HG02943 (cell line): ENCODE measurements around the gene PER1.
"Not testable (repeated sequence)": the region's sequence is repeated elsewhere in the genome, so short reads cannot be mapped to it uniquely, and the experiment has no call there.

Source experiments
- ATAC-seq: cut with Tn5 transposase; IDR thresholded peaks from one replicate; pipeline ENCODE4 v1.9.1; 2021; ENCODE audit warnings: mild to moderate bottlenecking, low read depth, moderate library complexity; ENCODE audit not compliant: unreplicated experiment

PER1 gene

DNA sequence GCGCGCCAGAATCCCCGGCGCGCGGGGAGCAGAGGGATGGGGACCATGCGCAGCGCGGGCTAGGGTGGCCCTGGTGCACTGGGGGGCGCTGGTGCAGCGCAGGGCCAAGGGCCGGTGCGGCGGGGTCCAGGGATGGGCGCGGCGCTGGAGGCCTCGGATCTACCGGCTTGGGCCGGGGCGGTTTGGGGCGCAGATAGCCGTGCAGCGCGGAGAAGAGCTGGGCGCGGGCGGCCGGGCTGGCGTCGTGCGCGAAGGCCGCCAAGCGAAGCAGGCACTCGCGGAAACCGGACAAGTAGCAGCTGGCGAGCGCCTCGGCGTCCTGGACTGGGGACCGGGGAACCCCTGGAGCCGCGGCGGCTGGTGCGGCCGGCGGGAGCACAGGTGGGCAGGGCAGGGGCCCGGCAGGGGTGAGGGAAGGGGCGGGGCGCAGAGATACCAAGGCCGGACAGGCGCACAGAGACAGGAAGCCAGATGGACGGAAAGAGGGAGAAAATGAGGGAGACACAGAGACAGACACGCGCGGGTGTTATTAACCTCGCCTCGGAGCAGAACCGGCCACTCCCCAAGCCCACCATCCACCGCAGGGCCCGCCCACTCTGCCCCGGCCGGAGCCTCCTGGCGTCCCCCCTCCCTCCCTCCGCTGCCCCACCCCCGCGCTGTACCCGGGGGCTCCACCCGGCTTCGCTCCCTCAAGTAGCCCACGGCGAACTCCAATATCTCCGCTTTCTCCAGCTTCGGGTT lies 30.4 kb downstream of the PER1 start:
- no peak for ATAC-seq

DNA sequence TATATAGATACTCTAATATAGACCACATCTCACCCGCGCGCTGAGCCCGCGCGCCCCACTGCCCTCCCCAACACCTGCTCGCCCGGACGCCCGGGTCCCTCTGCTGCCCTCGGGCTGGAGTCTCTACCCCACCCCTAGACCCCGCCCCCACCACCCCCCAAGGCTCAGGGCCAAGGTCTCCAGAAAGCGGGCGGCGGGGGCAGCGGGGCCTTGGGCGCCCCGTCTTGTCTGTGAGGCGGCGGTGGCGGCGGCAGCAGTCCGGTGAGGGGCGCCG lies 30.9 kb downstream of the PER1 start:
- ATAC-seq, result no peak

DNA sequence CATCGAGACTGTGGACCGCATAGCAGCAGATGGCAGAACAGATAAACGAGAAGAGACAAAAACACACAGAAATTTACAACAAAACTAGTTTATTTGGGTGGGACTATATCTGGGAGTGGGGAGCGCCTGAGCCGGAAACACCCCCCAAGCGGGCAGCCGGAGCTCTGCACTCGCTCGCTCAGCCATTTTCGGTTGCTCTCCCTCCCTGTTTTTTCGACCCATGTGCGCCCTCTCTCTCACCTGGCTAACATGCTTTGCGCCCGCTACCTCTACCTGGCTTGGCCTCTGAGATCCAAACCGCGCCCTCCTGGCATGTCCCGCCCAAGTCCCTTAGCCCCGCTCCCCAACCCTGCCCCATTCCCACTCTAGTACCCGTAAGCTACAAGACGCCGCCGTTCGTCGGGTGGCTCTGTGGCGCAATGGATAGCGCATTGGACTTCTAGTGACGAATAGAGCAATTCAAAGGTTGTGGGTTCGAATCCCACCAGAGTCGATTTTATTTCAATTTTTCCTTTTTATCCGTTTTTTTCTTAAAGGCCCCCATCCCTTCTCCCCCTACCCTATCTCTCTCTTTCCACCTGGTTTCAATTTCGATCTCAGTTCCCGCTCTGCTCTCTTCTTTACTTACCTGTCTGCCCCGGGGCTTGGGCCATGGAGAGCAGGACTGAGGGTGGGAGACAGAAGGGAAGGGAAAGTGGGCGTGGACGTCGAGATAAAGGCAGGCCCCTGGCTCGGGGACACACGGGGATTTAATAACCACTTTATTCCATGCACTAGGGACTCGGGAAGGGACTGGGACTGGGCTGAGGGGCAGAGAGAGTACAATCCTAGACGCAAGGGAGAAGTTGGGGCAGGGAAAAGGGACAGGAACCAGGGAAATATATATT lies 31.4 kb downstream of the PER1 start:
- no peak for ATAC-seq

DNA sequence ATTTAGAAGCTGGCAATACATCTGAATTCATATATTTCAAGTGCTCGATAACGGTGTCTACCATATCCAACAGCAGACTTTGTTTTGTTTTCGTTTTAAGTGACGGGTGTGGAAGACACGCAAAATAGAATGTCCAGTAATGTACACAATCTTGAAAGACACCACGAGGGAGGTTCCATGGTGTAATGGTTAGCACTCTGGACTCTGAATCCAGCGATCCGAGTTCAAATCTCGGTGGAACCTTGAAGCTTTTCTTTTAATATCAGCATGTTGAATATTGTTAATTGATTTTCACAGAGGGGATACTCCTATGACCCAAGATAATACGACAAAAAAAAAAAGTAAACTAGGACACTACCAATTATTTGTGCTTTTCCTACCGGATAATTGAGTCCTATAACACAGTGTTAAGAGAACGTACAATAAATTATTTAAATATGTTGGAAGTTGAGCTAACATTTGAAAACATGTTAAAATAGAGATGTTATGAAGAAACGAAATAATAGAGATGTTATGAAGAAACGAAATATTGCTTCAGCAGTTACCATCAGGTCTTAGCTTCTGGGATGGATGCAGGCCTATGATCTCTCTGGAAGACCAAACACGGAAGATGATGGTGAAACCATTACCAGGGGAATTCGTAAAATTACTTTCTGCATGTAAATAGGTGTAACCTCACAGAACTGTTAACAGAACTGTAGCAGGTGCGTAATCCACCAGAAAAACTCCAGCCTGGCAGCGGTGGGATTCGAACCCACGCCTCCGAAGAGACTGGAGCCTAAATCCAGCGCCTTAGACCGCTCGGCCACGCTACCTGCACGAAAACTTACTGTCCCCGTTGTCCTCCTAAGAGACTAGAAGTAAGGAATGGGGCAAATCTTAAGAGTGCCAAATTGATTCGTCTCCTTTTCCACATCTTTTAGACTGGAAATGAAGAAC lies 32.4 kb downstream of the PER1 start:
- ATAC-seq, result no peak

DNA sequence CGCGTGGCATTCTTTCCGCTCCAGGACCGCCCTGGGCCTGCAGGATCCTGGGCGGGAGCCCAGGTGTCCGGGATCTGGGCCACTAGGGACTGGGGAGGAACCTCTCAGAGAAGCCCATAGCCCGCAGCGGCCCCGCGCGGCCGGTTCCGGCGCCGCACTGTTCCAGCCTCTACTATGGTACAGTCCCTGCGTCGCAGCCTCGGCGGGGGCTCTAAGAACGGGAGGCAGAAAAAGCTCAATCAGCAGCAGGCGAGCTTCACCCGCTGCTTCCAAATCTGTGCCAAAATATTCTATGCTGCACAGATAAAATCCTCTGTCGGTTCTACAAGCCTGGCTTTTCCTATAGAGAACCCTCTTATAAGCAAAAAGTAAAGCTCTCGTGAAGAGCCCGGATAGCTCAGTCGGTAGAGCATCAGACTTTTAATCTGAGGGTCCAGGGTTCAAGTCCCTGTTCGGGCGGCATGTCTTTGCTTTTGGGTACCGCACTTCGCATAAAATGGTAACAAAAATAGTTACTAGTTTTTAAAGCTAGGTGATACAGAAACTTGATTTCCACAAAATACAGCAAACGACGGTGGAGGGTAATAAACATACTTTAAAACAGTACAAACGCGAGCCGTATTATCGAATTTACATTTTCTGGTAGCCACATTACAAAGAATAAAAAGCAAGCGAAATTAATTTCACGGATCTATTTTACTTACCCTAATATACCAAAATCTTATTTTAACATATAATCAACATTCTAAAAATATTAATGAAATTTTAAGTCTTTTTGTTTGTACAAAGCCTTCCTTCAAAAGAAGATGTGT lies 33.2 kb downstream of the PER1 start:
- ATAC-seq, result no peak

DNA sequence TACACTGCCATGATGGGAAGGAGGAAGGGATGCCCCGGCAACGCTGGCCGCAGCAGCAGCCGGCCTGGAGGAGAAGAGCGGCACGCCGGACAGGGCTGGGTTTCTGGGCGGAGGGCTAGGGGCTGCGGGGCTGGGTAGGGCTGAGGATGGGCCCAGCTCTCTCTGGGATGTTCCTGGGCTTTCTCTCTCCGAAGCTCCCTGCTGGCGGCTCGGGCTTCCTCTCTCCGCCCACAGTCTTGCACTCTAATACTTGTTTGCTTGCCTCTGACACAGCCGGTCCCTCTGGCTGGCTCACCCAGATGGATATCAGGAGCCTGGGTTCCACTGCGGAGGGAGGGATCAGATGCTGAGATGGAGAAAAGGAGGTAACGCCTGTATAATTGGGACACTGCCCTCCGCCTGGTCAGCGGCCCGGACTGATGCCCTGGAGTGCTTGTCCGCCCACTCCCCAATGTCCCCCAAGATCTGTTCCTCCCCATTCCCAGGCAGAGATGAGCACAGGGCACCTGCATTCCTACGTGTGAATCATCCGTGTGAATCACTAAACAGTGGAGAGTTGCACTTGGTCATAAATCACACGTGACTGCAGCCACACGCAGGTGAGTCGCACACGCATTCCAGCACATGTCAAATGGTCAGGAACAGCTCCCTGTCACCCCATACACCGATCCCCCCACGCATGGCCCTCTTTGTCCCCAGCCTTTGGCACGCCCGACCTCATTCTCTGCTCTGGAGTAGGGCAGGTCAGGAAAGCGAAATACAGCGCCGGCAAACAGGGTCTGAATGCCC lies 34.0 kb downstream of the PER1 start, which contains the start of gene ALOXE3:
Gene ALOXE3 (minus strand): TSS at position 535 of the 789 bp plus-strand sequence. CDS start 524 bp downstream, at position 11.
- ATAC-seq, result no peak

DNA sequence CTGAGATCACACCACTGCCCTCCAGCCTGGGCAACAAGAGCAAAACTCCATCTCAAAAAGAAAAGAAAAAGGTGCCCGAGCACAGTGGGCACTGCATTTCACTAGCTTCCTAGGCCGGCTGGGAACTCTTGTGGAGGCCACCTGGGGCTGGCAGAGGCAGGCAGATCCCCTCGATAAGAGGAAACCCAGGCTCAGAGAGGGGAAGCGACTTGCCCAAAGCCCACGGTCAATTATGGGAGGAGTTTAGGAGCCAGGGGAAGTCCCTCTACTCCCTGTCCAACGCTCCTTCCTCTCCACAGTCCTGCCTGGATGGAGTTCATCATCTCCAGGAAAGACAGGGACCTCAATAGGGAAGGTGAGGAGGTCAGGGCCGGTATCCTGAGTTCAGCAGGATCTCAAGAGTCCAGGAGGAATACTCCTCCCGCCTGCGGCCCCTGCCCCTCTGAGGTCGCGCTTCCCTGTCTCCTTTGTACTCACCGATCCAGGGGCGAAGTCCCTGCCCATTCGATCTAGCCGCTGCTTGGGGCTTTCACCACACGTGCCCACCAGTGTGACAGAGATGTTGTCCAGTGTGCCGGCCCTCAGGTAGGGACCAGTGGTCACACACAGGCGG lies 34.7 kb downstream of the PER1 start:
- no peak for ATAC-seq

DNA sequence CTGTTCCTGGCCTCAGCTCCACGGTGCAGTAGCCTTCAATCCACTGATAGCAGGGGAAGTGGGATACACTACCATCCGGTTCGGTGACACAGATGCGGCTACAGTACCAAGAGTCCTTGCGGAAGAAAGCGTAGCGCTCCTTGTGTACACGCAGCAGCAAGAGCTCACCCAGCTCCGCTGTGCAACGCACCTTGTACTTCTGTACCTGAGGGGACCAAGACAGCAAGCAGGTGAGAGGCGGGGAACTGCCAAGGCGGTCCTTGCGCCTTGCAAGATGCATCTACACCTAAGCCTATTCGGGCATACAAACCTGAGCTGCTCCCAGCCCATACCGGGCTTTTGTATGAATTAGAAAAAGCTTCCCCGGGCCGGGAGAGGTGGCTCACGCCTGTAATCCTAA lies 35.4 kb downstream of the PER1 start:
- ATAC-seq, result no peak

DNA sequence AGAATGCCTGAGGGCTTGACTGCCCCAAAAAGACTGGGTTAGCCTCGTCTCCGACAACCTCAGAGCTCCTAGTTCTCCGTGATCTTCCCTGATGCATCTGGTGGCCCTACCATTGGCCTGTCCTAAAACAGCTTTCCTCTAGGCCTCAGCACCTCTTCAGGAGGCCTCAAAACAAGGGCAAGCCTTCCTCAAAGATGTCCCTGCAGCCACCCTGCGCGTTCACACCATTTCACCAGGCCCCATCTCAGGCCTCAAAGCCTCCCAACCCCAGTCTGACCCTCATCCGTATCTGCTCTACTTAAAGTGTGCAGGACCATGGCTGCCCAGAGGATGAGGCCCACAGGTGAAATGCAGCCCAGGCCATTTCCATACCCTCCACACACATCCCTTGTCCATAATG lies 41.3 kb downstream of the PER1 start:
- ATAC-seq, result no peak

DNA sequence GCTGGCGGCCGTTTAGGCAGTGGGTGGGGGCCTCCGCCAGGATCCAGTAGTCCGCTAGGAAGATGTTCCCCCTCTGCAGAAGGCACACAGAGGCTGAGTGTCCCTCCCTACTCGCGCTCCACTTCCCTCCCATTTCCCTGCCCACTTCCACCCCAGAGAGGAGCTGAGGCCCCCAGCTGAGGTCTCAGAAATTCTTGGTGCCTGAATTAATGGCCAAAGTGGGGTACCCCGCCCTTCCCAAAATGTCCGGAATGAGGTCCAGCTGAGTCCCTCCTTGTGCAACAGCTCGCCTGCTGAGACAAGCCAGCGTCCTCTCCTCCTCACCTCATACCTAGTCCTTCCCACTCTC lies 41.8 kb downstream of the PER1 start:
- no peak for ATAC-seq

DNA sequence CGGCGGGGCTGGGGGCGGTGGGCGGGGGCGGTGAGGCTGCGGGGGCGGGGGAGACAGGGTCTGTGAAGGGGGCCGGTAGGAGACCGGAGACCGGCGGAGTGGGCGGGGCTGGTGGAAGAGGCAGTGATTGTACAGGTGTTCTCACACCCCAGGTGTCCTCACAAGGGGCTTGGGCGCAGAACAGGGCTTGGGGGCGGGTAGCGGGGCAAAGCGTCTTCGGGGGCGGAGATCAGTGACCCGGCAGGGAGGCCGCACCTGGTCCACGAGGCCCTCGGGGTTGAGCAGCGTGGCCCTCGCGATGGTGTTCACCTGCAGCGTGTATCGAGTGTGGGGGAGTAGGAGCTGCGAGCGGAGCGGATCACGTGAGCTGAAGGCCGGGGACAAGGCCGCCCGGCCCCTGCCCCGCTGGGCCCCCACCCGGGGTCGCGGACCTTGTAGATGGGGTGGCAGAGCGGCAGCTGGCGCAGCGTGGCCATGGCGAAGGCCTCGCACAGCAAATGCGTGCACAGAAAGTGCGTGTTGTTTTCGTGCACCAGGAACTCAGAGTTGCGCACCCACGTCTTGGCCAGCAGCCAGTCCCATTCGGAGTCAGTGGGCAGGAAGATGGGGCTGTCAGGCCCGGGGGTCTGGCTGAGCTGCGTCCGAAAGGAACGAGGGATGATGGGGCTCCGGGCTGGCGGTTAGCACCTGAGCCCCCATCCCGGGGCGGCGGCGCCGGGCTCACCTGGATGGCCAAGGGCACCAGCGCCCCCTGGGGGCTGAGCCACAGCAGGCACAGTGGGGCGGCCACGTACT lies 42.3 kb downstream of the PER1 start:
- ATAC-seq, result no peak

DNA sequence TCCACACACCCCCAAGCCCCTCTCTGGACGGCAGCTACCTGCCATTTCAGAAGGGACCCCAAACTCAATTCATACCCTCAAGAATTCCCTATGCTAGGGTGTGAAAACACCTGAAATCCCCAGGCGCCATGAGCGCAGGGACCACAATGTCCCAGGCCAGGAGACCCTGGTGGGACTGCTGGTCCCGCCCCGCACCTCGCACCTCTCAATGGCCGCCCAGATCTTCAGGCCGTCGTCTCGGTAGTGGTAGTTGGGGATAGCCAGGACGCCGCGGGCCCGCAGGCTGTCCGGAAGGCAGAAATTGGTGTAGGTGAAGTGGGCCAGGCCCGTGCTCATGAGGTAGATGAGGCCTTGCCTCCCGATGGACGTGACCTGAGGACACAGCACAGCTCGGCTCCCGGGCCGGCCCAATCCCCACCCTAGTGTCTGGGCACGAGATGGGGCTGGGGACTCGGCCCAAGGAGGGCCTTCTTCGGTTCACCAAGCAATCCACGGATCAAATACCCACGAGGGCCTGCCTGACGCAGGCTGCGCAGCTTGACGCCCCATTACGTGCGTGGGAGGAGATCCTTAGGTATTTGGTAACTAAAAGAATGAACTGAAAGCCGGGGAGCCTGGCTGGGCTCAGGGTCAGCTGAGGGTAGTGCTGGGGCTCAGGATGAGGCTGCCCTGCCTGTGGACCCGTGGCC lies 43.1 kb downstream of the PER1 start:
- ATAC-seq, result no peak

DNA sequence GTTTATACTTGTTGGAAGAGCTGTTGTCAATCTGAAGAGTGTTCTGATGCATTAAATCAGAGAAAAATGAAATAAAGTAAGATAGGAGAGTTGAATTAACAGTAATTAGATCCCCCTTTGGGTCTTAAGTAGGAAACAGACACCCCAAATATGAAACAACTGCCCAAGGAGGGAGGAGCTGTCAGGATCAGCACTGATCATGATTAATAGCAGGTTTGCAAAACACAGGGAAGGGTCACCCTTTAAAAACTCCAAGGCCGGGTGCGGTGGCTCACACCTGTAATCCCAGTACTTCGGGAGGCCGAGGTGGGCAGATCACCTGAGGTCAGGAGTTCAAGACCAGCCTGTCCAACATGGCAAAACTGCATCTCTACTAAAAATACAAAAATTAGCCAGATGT lies 45.2 kb downstream of the PER1 start:
- not testable (repeated sequence) for ATAC-seq

DNA sequence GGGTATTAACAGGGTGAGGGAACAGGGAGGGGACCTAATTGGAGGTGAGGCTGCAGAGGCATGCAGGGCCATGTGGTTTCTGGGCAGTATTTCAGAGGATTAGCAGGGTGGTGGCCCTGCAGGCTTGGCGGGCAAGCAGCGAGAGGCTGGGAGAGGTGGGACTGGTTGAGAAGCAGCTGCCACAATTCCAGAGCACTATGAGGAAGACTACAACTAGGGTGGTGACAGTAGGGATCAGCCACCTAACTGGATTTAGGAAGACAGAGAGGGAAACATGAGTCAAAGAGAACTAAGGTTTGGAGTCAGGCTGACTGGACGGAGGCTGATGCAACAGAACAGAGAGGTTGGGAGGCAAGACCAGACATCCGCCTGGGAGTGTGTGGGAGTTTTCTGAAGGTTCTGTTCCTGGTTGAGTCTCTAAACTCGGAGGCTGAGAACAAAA lies 46.2 kb downstream of the PER1 start:
- ATAC-seq, result no peak

DNA sequence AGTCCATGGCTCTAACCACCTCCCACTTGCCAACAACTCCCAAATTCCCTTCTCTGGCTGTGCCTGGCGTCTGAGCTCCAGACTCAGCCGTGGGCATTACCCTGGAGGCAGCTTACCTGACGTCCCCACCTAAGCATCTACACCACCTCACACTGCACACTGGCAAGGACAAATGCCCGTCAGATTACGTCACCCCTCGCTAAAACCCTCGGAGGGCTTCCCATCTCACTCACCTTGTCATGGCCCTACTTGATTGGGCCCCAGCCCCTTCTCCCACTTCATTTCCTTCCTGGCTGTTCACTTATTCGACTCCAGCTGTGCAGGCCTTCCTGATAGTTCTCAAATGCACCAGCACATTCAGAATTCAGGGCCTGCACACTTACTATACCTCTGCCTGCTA lies 47.3 kb downstream of the PER1 start:
- ATAC-seq, result no peak

DNA sequence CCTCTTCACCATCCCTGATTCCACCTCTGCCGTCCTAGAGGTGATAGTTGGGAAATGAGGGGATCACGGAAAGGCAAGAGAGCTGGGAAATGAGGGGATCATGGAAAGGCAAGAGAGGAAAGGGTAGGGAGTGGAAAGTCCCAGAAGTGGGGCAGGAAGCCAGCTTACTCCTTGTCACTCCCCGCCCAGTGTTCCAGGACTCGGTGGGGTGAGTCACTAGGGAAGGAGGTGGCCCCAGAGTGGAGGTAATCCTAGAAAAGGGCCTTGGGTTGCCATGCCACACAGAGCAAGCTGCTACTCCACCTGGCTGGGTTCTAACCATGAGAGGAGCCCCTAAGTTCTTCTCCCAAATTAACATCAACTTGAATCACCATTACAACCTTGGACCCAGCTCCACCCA lies 48.7 kb downstream of the PER1 start:
- ATAC-seq, result no peak

DNA sequence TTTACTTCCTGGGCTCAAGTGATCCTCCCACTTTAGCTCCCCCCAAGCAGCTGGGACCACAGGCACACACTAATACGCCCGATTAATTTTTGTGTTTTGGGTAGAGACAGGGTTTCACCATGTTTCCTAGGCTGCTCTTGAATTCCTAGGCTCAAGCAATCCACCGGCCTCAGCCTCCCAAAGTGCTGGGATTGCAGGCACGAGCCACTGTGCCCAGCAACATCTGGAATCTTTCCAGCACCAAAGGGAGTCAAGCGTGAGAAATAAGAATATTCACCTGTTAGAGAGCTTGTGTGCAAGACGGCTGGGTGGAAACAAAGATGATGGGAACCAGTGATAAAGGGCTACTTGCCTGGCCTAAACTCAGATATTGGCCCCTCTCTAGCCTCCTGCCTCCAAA lies 50.5 kb downstream of the PER1 start:
- ATAC-seq, result no peak

DNA sequence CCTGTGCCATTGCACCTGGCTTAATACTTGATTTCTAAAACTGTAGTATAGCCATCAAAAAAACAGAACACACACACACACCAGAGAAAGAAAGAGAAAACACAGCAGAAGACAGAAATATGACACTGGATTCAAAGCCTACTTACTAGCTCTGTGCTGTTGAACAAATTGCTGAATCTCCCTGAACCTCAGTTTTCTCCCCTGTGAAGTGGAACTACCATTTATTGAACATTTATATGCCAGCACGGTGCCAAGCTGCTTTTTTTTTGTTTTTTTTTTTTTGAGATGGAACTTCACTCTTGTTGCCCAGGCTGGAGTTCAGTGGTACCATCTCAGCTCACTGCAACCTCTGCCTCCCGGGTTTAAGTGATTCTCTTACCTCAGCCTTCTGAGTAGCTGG lies 51.4 kb downstream of the PER1 start:
- no peak for ATAC-seq
